ENCODE measurements around the gene RNF112.
"Not testable (repeated sequence)": the region's sequence is repeated elsewhere in the genome, so short reads cannot be mapped to it uniquely, and the experiment has no call there.

RNF112 gene

DNA sequence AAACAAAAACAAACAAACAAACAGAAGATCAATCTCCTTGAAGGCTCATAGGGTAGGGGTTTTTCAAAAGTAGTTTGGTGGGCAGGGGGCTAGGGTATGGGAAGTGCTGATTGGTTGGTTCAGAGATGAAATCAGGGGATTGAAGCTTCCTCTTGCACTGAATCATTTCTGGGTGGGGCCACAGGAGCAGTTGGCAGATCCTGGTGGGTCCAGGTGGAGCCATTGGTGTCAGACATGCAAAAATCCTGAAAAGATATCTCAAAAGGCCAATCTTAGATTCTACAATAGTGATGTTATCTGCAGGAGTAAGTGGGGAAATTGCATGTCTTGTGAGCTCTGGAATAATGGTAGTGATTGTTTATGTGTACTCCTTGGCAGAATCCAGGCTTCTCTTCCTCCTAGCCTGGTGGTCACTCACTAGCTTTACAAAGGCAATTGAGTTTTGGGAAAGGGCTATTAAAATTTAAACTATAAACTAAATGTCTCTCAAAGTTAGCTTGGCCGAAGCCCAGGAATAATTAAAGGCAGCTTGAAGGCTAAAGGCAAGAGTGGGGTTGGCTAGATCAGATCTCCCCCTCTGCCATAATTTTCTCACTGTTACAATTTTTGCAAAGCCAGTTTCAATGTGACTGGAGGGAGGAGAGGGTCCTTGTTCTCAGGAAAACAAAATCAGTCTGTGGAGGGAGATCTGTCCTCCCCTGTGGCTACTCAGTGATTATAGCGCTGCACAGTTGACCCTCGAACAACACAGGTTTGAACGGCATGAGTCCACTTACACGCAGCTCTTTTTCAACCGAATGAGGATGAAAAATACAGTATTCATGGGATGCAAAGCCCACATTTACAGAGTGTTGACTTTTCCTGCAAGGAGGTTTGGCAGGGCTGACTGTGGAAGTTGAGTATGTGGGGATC, 45.2 kb downstream of the RNF112 start:
- FAIRE-seq, result no peak

GRCh38 chr17:19457046-19457445, 46.0 kb downstream of the RNF112 start:
- FAIRE-seq, result no peak

- FAIRE-seq, result no peak
Measured at GRCh38 chr17:19457830-19458271, 46.8 kb downstream of the RNF112 start.

DNA sequence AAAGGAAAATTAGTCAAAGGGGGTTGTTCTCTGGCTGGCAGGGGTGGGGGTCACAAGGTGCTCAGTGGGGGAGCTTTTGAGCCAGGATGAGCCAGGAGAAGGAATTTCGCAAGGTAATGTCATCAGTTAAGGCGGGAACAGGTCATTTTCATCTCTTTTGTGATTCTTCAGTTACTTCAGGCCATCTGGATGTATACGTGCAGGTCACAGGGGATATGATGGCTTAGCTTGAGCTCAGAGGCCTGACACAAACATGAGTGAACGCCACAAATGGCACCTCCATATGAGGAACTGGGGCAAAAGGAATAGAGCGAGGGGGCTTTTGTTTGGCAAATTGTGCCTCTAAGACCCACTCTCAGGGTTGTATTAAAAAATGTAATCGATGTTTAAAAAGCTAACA, 47.4 kb downstream of the RNF112 start:
- not testable (repeated sequence) for FAIRE-seq

DNA sequence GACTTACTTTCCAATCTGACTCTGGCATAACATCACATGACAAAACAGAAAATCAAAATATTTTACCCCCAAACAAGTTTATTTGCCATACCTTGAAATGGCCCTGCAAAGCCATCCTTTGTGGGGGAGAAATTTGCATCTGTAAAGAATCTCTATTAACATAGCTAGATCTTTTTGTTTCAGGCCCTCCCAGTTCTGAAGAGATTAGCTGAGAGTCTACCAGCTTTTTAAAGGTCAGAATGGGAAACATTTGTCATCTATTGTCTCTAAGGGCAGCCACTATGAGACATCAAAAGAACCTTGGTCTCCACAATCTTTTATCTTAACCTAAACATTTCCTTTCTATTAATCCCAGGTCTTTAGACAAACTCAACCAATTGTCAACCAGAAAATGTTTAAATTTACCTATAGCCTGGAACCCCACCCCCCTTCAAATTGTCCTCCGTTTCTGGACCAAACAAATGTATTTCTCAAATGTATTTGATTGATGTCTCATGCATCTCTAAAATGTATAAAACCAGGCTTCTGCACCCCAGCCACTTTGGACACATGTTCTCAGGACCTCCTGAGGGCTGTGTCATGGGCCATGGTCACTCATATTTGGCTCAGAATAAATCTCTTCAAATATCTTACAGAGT, 48.1 kb downstream of the RNF112 start:
- FAIRE-seq, result not testable (repeated sequence)

DNA sequence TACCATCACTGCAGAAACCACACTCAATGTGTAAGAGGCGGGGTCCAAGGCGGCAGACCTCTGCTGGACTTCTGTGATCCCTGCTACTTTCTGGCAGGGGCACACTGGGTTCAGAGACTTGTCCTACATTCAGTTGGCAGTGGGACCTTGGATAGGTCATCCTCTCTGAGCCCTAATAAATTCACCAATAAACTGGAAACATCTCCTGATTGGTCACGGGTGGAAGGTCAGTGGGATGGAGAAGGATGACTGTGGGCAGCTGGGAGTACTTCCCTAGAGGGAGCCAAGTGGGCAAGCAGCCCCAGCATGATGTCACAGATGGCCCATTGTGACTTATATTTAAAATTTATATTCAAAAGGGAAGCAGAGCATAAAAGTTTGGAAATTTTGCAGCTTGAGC, 49.7 kb downstream of the RNF112 start:
- FAIRE-seq, result no peak

DNA sequence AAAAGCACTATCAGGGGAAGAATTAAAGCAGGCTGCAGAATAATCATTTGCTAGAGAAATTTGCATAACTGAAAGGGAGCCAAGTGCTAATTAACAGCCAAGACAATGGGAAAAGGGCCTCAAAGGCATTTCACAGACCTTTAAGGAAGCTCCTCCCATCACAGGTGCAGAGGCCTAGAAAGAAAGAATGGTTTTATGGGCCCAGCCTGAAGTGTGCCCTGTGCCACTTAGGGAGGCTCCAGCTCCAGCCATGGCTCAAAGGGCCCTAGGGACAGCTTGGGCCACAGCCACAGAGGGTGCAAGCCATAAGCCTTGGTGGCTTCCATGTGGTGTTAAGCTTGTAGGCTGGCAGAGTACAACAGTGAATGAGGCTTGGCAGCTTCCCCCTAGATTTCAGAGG, 50.1 kb downstream of the RNF112 start:
- FAIRE-seq, result no peak

DNA sequence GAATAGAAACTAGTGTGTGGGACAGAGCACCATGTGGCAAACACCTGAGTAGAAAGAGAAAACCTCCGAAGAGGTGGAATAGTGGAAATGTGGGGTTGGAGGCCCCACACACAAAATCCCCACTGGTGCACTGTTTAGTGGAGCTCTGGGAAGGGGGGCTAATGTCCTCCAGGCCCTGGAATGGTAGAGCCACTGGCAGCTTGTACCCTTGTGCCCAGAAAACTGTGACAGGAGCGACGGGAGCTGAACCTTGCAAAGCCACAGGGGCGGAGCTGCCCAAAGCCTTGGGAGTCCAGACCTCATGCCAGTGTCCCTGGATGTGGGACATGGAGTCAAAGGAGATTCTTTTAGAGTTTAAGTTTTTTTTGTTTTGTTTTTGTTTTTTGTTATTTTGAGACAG, 50.6 kb downstream of the RNF112 start:
- no peak for FAIRE-seq

DNA sequence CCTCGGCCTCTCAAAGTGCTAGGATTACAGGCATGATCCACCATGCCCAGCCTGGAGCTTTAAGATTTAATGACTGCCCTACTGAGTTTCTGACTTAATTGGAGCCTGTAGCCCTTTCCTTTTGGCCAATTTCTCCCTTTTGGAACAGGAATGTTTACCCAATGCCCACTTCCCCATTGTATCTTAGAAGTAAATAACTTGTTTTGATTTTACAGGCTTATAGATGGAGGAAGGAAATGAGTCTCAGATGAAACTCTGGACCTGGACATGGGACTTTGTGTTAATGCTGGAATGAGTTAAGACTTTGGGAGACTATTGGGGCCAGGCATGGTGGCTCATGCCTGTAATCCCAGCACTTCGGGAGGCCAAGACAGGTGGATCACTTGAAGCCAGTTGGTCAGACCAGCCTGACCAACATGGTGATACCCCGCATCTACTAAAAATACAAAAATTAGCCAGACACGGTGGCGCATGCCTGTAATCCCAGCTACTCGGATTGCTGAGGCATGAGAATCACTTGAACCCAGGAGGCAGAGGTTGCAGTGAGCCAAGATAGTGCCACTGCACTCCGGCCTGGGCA, 51.5 kb downstream of the RNF112 start:
- not testable (repeated sequence) for FAIRE-seq

GRCh38 chr17:19464031-19465026, 53.3 kb downstream of the RNF112 start:
- no peak for FAIRE-seq

Data from TTC549 (cell line).